Activated CD8-positive, alpha-beta memory T cell treated with anti-CD3 and anti-CD28 coated beads for 48 hours (primary cell): Measurements from ENCODE around the gene SEMA6B.
"Not testable (repeated sequence)": the region's sequence is repeated elsewhere in the genome, so short reads cannot be mapped to it uniquely, and the experiment has no call there.

ENCODE experiments used
- DNase-seq, 3 experiments: peaks; one replicate each; pipeline ENCODE4 v3.0.0-alpha.2; 2020; ENCODE audit warnings: low read depth in 2 of 3, low spot score in 2 of 3

Gene SEMA6B

GRCh38 chr19:4559569-4559968, at the start of gene SEMA6B:
Gene SEMA6B, minus strand, starts transcription at chr19:4559684. Its CDS starts 1,227 bp downstream, at chr19:4558457.
- DNase-seq: no peak

DNA sequence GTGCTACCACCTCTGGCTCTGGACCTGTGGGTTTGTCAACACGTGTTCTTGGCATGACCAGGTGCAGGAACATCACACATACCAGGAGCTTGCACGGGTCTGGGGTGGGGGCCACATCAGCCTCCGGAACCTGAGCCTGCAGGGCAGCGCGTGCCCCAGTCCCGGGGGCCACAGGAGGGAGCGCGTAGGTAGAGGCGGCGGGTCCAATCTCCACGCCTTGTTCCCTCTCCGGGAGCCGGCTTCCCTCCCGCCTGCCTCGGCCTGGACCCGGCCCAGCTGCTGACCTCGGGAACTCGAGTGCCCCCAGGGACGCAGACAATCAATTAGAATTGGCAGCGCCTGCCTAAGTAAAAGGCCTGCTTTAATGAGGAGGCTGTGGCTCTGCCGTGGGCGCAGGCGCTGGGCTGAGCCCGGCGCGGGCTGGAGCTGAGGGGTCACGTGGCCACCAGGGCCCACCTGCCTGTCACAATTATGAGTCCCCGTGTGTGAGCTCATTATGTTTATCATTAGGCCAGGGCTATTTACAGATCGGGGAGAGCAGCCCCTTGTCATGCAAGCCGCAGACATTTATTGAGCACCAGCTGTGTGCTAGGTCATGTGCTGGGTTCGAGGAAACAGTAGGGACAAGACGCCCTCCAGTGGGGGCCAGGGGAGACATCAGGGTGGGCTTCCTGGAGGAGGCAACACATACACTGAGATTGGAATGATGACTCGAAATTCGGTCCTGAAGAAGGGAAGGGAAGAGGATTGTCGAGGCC, 47.6 kb upstream of the SEMA6B start:
- DNase-seq: no peak

- DNase-seq: no peak
Measured at GRCh38 chr19:4606181-4606580, 46.7 kb upstream of the SEMA6B start.

DNA sequence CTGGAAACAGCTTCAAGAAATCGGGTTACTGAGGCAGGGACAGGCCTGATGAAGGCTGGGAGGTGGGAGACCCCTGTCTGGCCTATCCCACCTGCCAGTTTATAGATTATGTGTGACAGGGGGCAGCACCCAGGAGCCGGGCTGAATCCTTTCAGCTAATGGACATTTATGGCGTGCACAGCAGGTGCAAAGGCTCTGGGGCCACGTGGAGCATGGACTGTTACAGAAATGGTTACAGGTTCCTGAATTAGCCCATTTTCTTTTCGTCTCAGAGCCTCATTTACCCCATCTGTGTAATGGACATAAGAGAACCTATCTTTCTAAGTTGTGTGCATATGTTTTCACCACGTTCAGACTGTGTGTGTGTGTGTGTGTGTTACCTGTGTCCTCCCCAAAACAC, 45.4 kb upstream of the SEMA6B start:
- DNase-seq: no peak

DNA sequence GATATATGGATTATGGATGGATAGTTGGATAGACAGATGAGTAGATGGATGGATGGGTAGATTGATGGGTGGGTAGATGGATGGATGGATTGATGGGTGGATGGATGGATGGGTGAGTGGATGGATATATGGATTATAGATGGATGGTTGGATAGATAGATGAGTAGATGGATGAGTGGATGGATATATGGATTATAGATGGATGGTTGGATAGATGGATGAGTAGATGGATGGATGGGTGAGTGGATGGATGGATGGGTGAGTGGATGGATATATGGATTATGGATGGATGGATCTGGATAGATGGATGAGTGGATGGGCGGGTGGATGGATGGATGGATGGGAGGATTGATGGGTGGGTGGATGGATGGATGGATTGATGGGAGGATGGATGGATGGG, 43.4 kb upstream of the SEMA6B start:
- DNase-seq: no peak

DNA sequence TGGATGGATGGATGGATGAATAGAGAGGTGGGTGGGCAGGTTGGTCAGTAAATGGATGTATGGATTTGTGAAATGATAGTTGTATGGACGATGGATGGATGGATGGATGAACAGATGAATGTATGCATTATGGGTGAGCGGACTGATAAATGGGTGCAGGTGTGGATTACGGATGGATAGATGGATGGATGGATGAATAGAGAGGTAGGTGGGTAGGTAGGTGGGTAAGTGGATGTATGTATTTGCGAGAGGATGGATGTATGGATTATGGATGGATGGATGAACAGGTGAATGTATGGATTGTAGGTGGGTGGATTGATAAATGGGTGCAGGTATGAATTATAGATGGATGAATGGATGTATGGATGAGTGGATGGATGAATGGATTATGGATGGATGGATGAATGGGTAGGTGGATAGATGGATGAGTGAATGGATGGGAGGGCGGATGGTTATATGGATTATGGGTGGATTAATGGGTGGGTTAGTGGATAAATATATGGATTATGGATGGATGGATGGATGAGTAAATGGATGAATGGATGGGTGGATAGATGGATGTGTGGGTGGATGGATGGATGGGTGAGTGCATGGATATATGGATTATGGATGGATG, 42.8 kb upstream of the SEMA6B start:
- no peak for DNase-seq

GRCh38 chr19:4600893-4601292, 41.4 kb upstream of the SEMA6B start:
- no peak for DNase-seq

DNA sequence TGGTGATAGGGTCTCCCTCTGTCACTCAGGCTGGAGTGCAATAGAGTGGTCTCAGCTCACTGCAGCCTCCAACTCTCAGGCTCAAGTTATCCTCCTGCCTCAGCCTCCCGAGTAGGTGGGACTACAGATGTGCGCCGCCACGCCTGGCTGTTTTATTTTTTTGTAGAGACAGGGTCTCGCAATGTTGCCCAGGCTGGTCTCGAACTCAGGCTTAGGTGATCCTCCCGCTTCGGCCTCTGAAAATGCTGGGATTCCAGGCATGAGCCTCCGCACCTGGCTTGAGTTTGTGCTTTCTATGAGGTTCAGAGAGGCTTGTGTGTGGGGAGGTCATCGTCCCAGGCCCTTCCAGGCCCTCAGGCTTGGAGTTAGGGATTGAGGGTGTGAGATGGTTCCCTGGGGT, 40.6 kb upstream of the SEMA6B start:
- DNase-seq: no peak

- DNase-seq: no peak
Measured at GRCh38 chr19:4598712-4599111, 39.2 kb upstream of the SEMA6B start.

GRCh38 chr19:4597975-4598671, 38.6 kb upstream of the SEMA6B start:
- DNase-seq: peak in 1 of 3 experiments; percentile 31

GRCh38 chr19:4597278-4597974, 37.9 kb upstream of the SEMA6B start:
- DNase-seq: no peak

- DNase-seq: no peak
Measured at GRCh38 chr19:4596033-4596904, 36.8 kb upstream of the SEMA6B start.

- DNase-seq: not testable (repeated sequence)
Measured at GRCh38 chr19:4595158-4595557, 35.7 kb upstream of the SEMA6B start.

DNA sequence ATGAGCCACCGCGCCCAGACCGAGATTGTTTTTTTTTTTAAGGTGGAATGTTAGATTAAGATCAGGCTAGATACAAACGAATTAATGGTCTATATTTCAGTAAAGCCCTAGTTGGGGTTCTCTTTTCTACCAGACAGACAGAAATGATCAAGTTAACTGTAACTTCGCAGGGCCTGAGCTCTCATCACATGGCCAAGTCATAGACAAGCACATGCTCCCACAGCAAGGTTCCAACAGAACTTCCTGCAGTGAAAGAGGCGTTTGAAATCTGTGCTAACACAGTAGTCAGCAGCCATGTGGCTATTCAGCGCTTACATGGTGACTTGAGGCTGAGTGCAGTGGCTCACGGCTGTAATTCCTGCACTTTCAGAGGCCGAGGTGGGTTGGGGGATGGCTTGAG, 34.7 kb upstream of the SEMA6B start:
- DNase-seq: no peak

DNA sequence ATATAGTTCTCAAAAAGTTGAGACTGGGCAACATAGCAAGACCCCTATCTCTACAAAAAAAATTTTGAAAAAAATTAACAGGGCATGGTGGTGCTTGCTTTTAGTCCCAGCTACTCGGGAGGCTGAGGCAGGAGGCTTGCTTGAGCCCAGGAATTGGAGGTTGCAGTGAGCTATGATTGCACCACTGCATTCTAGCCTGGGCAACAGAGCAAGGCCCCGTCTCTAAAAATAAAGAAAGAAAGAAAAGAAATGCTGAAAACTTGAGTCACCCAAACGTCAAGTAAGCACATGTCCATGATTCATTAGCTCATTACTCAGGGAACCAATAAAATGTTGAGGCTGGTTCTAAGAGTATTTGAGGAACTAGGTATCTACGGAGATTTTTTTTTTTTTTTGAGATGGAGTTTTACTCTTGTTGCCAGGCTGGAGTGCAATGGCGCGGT, 33.9 kb upstream of the SEMA6B start:
- no peak for DNase-seq

- DNase-seq: no peak
Measured at GRCh38 chr19:4592445-4592844, 33.0 kb upstream of the SEMA6B start.

GRCh38 chr19:4591320-4591719, 31.8 kb upstream of the SEMA6B start:
- no peak for DNase-seq

DNA sequence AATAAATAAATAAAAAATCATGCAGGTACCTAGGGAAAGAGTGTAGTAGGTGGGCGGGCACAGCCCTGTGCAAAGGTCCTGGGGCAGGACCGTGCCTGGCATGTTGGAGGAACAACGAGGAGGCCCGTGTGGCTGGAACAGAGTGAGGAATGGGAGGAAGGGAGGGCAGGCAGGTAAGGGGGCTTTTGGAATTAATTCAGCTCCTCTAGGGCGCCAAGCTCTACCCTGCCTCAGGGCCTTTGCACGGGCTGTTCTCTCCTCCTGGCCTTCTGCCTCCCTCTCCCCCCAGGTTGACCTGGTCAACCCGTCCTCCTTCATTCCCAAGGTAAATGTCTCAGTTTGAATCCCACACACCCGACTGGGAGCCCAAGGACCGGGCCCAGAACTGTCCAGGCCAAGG, 31.1 kb upstream of the SEMA6B start:
- no peak for DNase-seq

GRCh38 chr19:4589579-4590410, 30.3 kb upstream of the SEMA6B start:
- DNase-seq: no peak

GRCh38 chr19:4588291-4588761, 28.8 kb upstream of the SEMA6B start:
- no peak for DNase-seq
